AG20443 (cell line): ENCODE data around the gene NAPEPLD.
"Not testable (repeated sequence)": the region's sequence is repeated elsewhere in the genome, so short reads cannot be mapped to it uniquely, and the experiment has no call there.

Source experiments
- DNase-seq: peaks from one replicate; pipeline ENCODE4 v3.0.0; 2012; ENCODE audit warnings: low spot score, mixed read lengths

NAPEPLD gene

DNA sequence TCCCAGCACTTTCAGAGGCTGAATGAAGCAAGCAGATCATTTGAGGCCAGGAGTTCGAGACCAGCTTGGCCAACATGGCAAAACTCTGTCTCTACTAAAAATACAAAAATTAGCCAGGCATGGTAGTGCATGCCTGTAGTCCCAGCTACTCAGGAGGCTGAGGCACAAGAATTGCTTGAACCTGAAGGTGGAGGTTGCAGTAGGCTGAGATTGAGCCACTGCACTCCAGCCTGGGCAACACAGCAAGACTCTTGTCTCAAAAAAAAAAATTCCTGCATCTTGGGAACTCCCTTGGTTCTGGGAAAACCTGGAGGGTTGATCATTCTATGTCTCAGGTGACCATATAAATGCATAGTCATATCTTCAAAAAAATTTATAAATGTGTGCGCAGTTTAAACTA is 4.1 kb downstream of the NAPEPLD start:
- DNase-seq: not testable (repeated sequence)

GRCh38 chr7:103143868-103144267 is 5.0 kb downstream of the NAPEPLD start:
- no peak for DNase-seq

- DNase-seq: no peak
Measured at GRCh38 chr7:103142494-103142893, 6.4 kb downstream of the NAPEPLD start.

DNA sequence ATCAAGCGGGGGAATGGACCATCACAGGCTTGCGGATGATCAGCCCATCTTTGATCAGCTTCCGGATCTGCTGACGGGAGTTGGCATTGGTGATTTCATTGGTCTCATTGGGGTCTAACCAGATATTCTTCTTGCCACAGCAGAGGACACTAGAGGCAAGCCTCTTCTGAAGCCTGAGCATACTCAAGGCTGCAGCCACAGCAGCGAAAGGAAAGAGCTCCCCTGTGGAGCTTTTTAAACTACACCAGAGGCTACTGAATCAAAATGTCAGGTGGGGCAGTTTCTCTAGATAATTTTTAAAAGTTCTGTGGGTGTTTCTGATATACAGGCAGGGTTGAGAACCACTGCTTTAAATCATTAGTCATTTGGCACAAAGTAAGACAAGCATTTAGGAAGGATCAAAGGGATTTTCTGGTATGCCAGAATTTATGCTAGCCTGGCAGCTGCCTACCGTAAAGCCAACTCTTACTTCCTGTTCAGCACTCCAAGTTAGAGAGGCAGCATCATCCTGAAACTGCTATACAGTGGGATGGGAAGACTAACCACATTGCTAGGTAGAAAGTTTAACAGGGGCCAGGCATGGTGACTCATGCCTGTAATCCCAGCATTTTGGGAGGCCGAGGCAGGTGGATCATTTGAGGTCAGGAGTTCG is 7.0 kb downstream of the NAPEPLD start:
- DNase-seq: no peak

- DNase-seq: no peak
Measured at GRCh38 chr7:103140685-103141084, 8.2 kb downstream of the NAPEPLD start.

DNA sequence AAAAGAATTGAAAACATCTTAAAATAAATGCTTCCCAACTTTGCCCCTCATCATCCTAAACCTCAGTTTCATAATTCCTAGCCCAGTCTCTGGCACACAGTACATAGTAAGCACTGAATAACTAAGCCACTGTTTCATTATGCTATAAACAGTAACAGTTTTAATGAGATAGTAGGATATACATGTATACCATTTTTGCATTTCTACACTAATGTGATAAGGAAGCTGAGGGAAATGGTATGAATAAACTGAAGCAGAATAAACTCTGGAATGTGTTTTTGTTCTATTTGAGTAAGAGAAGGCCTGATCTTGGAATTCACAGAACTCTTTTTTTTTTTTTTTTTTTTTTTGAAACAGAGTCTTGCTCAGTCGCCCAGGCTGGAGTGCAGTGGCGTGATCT is 8.8 kb downstream of the NAPEPLD start:
- no peak for DNase-seq

- DNase-seq: no peak
Measured at GRCh38 chr7:103134836-103135554, 13.9 kb downstream of the NAPEPLD start.

GRCh38 chr7:103132995-103133688 is 15.8 kb downstream of the NAPEPLD start:
- DNase-seq: no peak

GRCh38 chr7:103130901-103131624 is 17.8 kb downstream of the NAPEPLD start:
- no peak for DNase-seq

DNA sequence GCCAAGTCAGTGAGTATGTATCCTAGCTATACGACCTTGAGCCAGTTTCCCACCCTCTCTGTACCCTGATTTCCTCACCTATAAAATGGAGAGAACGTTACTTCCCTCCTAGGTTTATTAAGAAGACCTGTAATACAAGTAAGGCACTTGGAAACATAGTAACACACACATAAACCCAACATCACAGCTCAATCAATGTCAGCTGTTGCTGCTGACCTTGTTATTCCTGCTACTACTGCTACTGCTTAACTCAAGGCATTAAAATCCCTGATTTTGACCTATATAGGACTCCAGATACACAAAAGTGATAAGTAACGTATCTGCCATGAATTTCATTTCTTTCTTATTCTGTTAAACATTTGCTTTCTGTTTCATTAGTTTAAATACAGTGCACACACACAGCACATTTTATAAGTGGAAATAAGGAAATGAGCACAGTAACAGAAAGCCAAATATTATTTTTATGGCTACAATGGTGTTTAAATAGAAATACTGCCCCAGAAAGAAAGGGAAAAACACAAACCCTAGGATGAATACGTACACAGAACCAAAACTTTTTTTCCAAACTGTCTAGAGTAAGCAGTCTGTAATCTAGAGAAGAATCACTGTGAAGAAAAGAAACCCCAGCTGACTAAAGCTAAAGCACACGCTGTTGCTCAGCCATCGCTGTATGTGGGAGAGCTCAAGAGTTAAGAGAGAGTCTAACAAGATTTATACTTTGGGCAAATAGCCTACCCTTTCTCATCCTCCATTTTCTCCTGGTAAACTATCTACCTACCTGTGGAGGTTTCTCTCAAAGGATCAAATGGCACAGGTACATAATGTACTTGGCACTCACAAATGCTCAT is 19.0 kb downstream of the NAPEPLD start:
- DNase-seq: no peak

GRCh38 chr7:103127006-103127405 is 21.9 kb downstream of the NAPEPLD start:
- no peak for DNase-seq

GRCh38 chr7:103124429-103124979 is 24.4 kb downstream of the NAPEPLD start:
- no peak for DNase-seq

GRCh38 chr7:103123529-103123928 is 25.4 kb downstream of the NAPEPLD start:
- no peak for DNase-seq

- DNase-seq: no peak
Measured at GRCh38 chr7:103121641-103122040, 27.3 kb downstream of the NAPEPLD start.

DNA sequence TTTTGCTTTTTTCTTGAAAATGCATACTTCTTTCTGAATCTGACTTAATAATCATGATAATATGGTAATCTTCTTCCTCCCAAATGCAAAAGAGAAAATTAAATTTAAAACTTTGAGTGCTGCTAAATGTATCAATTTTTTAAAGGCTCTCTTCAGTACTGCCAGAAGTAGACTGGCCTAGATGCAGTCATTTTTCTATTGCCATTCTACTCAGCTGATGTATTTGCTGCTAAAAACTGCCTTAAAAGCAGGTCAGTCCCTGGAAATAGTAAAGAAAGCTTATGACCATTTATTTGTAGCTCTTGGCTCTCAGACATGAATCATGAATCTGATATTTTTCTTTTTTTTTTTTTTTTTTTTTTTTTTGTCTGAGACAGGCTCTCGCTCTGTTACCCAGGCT is 28.5 kb downstream of the NAPEPLD start:
- no peak for DNase-seq

- no peak for DNase-seq
Measured at GRCh38 chr7:103119791-103120291, 29.1 kb downstream of the NAPEPLD start.

DNA sequence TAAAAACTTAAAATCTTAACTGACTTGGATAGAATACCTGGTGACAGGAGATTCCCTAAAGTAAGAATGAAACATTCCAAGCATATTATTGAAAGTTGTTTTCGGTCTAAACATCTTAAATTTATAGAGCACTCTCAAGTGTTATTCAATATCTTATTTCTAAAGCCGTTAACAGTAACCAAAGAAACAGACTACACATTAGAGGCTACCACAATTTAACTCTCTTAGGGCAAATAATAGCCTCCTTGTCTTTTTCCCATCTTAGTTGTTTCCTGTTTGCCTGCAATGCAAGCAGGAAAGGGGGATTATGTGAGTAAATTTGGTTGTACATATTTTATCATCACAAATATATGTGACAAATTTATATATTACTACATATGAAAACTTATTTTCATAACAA is 31.4 kb downstream of the NAPEPLD start:
- no peak for DNase-seq

GRCh38 chr7:103116991-103117390 is 31.9 kb downstream of the NAPEPLD start:
- DNase-seq: no peak

- no peak for DNase-seq
Measured at GRCh38 chr7:103116511-103116910, 32.4 kb downstream of the NAPEPLD start.

GRCh38 chr7:103115771-103116170 is 33.1 kb downstream of the NAPEPLD start:
- no peak for DNase-seq

DNA sequence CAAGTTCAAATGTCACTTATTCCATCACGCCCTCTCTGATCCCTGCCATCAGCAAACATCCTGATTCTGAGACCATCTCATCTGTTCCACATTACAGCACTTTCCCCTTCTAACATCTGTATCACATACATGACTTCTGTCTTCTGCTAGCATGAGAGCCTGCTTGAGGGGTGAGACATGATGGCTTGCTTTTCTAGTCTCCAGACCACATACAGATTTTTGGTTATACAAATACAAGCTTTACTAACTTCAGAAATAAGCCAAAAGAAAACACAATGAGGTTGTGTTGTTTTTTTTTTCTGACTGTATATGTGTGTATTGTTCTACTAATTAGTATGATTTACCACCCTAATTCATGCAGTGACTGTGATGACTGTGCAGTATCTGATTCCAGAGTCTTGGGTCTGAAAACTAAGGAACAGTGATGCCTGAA is 34.3 kb downstream of the NAPEPLD start:
- no peak for DNase-seq
